GM19193 (cell line): Measurements from ENCODE around the gene TANGO6.

Experiments
- POLR2A ChIP-seq: IDR thresholded peaks from 4 replicates; pipeline ENCODE4 v1.6.1; 2011; ENCODE audit not compliant: insufficient read depth, insufficient read length; ENCODE audit errors: extremely low read depth

TANGO6 gene

GRCh38 chr16:68893710-68894705 lies 50.7 kb downstream of the TANGO6 start:
- TF ChIP-seq POLR2A, result no peak

GRCh38 chr16:68894714-68895113 lies 51.4 kb downstream of the TANGO6 start:
- no peak for TF ChIP-seq POLR2A

- TF ChIP-seq POLR2A, result no peak
These were observed 54.7 kb downstream of the TANGO6 start for GRCh38 chr16:68898026-68898425.

GRCh38 chr16:68900009-68900408 lies 56.7 kb downstream of the TANGO6 start:
- TF ChIP-seq POLR2A, result no peak

- no peak for TF ChIP-seq POLR2A
These were observed 59.0 kb downstream of the TANGO6 start for GRCh38 chr16:68902003-68902968.

- no peak for TF ChIP-seq POLR2A
These were observed 59.6 kb downstream of the TANGO6 start for GRCh38 chr16:68902969-68903345.

GRCh38 chr16:68907297-68907696 lies 64.0 kb downstream of the TANGO6 start:
- no peak for TF ChIP-seq POLR2A

GRCh38 chr16:68907781-68908181 lies 64.5 kb downstream of the TANGO6 start:
- TF ChIP-seq POLR2A, result no peak

GRCh38 chr16:68909099-68909733 lies 65.9 kb downstream of the TANGO6 start:
- TF ChIP-seq POLR2A, result no peak

GRCh38 chr16:68910051-68910450 lies 66.7 kb downstream of the TANGO6 start:
- TF ChIP-seq POLR2A, result no peak

GRCh38 chr16:68915589-68915988 lies 72.3 kb downstream of the TANGO6 start:
- TF ChIP-seq POLR2A, result no peak

GRCh38 chr16:68917541-68917940 lies 74.2 kb downstream of the TANGO6 start:
- TF ChIP-seq POLR2A, result no peak

GRCh38 chr16:68920349-68920748 lies 77.0 kb downstream of the TANGO6 start:
- no peak for TF ChIP-seq POLR2A

- TF ChIP-seq POLR2A, result no peak
These were observed 78.3 kb downstream of the TANGO6 start for GRCh38 chr16:68921637-68922036.

GRCh38 chr16:68923116-68923515 lies 79.8 kb downstream of the TANGO6 start:
- no peak for TF ChIP-seq POLR2A
